ENCODE results near the gene PRKCE. TPM values are rescaled to one million over a fixed set of nuclear protein-coding genes. Genes with fewer than 3 reads are reported as not detected.

The PRKCE gene
- total RNA-seq, 1 donor from 2014 or later = 21.0 TPM

- no peak for DNase-seq (ENCODE audit: low read depth)
- Histone ChIP-seq H3K27me3 (ENCODE audit: control insufficient read depth, insufficient read depth, low read length) (no peaks in the 10 kb centered on the region), H3K4me3 (ENCODE audit: low read depth, low read length) (no peak overlapping the region), H3K36me3 (ENCODE audit: control insufficient read depth, insufficient read depth, low read length) (no peaks in the 10 kb centered on the region)
- TF ChIP-seq CTCF (IDR thresholded peaks at IDR 0.05; ENCODE audit: insufficient read depth, low read length, poor library complexity, severe bottlenecking) = no peak
Measured at GRCh38 chr2:45937990-45938389, 286.5 kb downstream of the PRKCE start.

GRCh38 chr2:45938649-45939511 lies 287.4 kb downstream of the PRKCE start:
- Histone ChIP-seq H3K27me3 (ENCODE audit: control insufficient read depth, insufficient read depth, low read length) (no peaks in the 10 kb centered on the region), H3K4me3 (ENCODE audit: low read depth, low read length) (no peak overlapping the region), H3K36me3 (ENCODE audit: control insufficient read depth, insufficient read depth, low read length) (no peaks in the 10 kb centered on the region)
- peak; percentile 94 for DNase-seq (ENCODE audit: low read depth)
- TF ChIP-seq CTCF (IDR thresholded peaks at IDR 0.05; ENCODE audit: insufficient read depth, low read length, poor library complexity, severe bottlenecking) = no peak

GRCh38 chr2:45941531-45942236 lies 290.2 kb downstream of the PRKCE start:
- Histone ChIP-seq H3K27me3 (ENCODE audit: control insufficient read depth, insufficient read depth, low read length) (no peaks in the 10 kb centered on the region), H3K4me3 (ENCODE audit: low read depth, low read length) (no peak overlapping the region), H3K36me3 (ENCODE audit: control insufficient read depth, insufficient read depth, low read length) (no peaks in the 10 kb centered on the region)
- no peak for TF ChIP-seq CTCF (IDR thresholded peaks at IDR 0.05; ENCODE audit: insufficient read depth, low read length, poor library complexity, severe bottlenecking)
- DNase-seq (ENCODE audit: low read depth) = no peak

- H3K4me3 ChIP-seq (ENCODE audit: low read depth, low read length) = no peak overlapping the region
- no peak for DNase-seq (ENCODE audit: low read depth)
- no peaks in the 10 kb centered on the region for H3K36me3 ChIP-seq (ENCODE audit: control insufficient read depth, insufficient read depth, low read length)
- TF ChIP-seq CTCF (IDR thresholded peaks at IDR 0.05; ENCODE audit: insufficient read depth, low read length, poor library complexity, severe bottlenecking) = no peak
- H3K27me3 ChIP-seq (ENCODE audit: control insufficient read depth, insufficient read depth, low read length) = no peaks in the 10 kb centered on the region
Measured at GRCh38 chr2:45942237-45942738, 290.8 kb downstream of the PRKCE start.

GRCh38 chr2:45943219-45944044 lies 292.0 kb downstream of the PRKCE start:
- Histone ChIP-seq H3K4me3 (ENCODE audit: low read depth, low read length) (no peak overlapping the region), H3K27me3 (ENCODE audit: control insufficient read depth, insufficient read depth, low read length) (no peaks in the 10 kb centered on the region), H3K36me3 (ENCODE audit: control insufficient read depth, insufficient read depth, low read length) (no peaks in the 10 kb centered on the region)
- no peak for TF ChIP-seq CTCF (IDR thresholded peaks at IDR 0.05; ENCODE audit: insufficient read depth, low read length, poor library complexity, severe bottlenecking)
- DNase-seq (ENCODE audit: low read depth) = no peak
